NB4 (cell line): ENCODE data around the gene ITGA11.
A peak's percentile ranks its signal among the peaks of the same experiment; 100 is the strongest.

Source experiments
- DNase-seq: peaks from one replicate; pipeline ENCODE4 v3.0.0; 2010; ENCODE audit warnings: low read depth
- H3K4me3 ChIP-seq: one replicate; pipeline ENCODE4 v1.5.1; 2011; ENCODE audit warnings: mild to moderate bottlenecking, low read depth, low read length, moderate library complexity
- CTCF ChIP-seq: IDR thresholded peaks from one replicate; pipeline ENCODE4 v1.5.1; 2012; ENCODE audit warnings: low read depth, low read length
- MAX ChIP-seq: IDR thresholded peaks from 2 replicates; pipeline ENCODE4 v1.6.1; 2011; ENCODE audit warnings: low read depth, low read length
- MYC ChIP-seq: IDR thresholded peaks from 2 replicates; pipeline ENCODE4 v1.6.1; 2011; ENCODE audit warnings: low read depth, low read length
- POLR2A ChIP-seq: IDR thresholded peaks from 2 replicates; pipeline ENCODE4 v1.6.1; 2011; ENCODE audit warnings: mild to moderate bottlenecking; ENCODE audit not compliant: insufficient read length; ENCODE audit errors: extremely low read depth

Gene ITGA11

GRCh38 chr15:68258692-68259091 lies 173.3 kb downstream of the ITGA11 start:
- DNase-seq, result peak; percentile 53
- no peak overlapping the region for H3K4me3 ChIP-seq
- no peak for TF ChIP-seq POLR2A
- TF ChIP-seq MYC, result no peak
- no peak for TF ChIP-seq CTCF
- TF ChIP-seq MAX, result no peak

- peak; percentile 96 for DNase-seq
- H3K4me3 ChIP-seq, result peak overlapping the region; percentile 37
- TF ChIP-seq MYC (peak; percentile 83), POLR2A (peak; percentile 74), CTCF (no peak), MAX (peak; percentile 87)
Measured at GRCh38 chr15:68256675-68257450, 175.1 kb downstream of the ITGA11 start.

GRCh38 chr15:68252925-68253534 lies 178.9 kb downstream of the ITGA11 start:
- peak; percentile 83 for DNase-seq
- TF ChIP-seq MAX (no peak), MYC (no peak), CTCF (peak; percentile 73), POLR2A (no peak)
- H3K4me3 ChIP-seq, result no peak overlapping the region

GRCh38 chr15:68249058-68249713 lies 182.8 kb downstream of the ITGA11 start:
- no peak for TF ChIP-seq MYC
- no peak for TF ChIP-seq CTCF
- no peak for TF ChIP-seq MAX
- no peak for TF ChIP-seq POLR2A
- H3K4me3 ChIP-seq, result no peak overlapping the region
- DNase-seq, result peak; percentile 40
